ENCODE data around the gene THSD7A.

GRCh38 chr7:11473220-11473619 is 358.8 kb downstream of the THSD7A start:
- TF ChIP-seq TCF7 (IDR thresholded peaks at IDR 0.05; ENCODE audit: borderline replicate concordance) (no peak), ATF3 (IDR thresholded peaks at IDR 0.05; ENCODE audit: borderline replicate concordance, extremely low read depth, low read depth, low read length) (no peak), YY1 (IDR thresholded peaks at IDR 0.05; ENCODE audit: low read depth, low read length) (no peak), HDGF (IDR thresholded peaks at IDR 0.05) (no peak), CTCF (IDR thresholded peaks at IDR 0.05 in 2 of 3, conservative IDR thresholded peaks at IDR 0.05 in 1 of 3; ENCODE audit: control insufficient read depth in 2 of 3, extremely low read depth in 1 of 3, insufficient read depth in 1 of 3, low read depth in 3 of 3, low read length in 3 of 3) (no peak), NR2C2 (IDR thresholded peaks at IDR 0.05; ENCODE audit: borderline replicate concordance, control insufficient read depth, insufficient read length, low read depth) (no peak), TAF1 (IDR thresholded peaks at IDR 0.05; ENCODE audit: borderline replicate concordance, low read depth, low read length) (no peak), EP300 (IDR thresholded peaks at IDR 0.05; ENCODE audit: borderline replicate concordance in 1 of 2, control insufficient read depth in 1 of 2, low read depth in 2 of 2, low read length in 2 of 2) (no peak), SMAD1 (IDR thresholded peaks at IDR 0.05; ENCODE audit: low read depth, partially characterized antibody) (no peak), ESRRA (IDR thresholded peaks at IDR 0.05; ENCODE audit: low read length) (no peak), ZNF592 (IDR thresholded peaks at IDR 0.05) (no peak), NKRF (conservative IDR thresholded peaks at IDR 0.05) (no peak)
